ENCODE data around the gene CHRNB2. TPM values are rescaled to one million over a fixed set of nuclear protein-coding genes. Genes with fewer than 3 reads are reported as not detected.

CHRNB2 gene
- total RNA-seq, 4 donors from 2014 or later: 1.1 TPM; not detected in 3

DNA sequence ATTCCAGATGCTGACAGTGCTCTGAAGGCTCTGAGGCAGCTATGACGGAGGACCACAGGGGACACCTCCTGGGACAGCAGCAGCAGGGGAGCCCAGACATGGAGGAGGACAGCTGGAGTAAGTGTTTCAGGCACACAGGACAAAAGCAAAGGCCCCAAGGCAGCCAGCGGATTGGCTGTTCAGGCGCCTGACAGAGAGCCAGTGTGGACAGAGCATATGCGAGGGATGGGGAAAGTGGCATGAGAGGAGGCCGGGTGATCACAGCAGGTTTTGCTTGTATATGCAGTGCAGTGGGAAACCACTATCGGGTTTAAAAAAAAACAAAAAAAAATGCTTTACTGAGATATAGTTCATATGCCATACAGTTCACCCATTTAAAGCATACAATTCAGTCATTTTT is 19.1 kb downstream of the CHRNB2 start:
- intact Hi-C loops (cut with DNase I; ENCODE audit: low total_unique reads): no loop called here
- TF ChIP-seq, protein P1, sequence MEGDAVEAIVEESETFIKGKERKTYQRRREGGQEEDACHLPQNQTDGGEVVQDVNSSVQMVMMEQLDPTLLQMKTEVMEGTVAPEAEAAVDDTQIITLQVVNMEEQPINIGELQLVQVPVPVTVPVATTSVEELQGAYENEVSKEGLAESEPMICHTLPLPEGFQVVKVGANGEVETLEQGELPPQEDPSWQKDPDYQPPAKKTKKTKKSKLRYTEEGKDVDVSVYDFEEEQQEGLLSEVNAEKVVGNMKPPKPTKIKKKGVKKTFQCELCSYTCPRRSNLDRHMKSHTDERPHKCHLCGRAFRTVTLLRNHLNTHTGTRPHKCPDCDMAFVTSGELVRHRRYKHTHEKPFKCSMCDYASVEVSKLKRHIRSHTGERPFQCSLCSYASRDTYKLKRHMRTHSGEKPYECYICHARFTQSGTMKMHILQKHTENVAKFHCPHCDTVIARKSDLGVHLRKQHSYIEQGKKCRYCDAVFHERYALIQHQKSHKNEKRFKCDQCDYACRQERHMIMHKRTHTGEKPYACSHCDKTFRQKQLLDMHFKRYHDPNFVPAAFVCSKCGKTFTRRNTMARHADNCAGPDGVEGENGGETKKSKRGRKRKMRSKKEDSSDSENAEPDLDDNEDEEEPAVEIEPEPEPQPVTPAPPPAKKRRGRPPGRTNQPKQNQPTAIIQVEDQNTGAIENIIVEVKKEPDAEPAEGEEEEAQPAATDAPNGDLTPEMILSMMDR (IDR thresholded peaks at IDR 0.05): no peak
- no peak for TF ChIP-seq POLR2A (IDR thresholded peaks at IDR 0.05)
- H3K27ac ChIP-seq: no peak overlapping the region
- no peaks in the 10 kb centered on the region for H3K27me3 ChIP-seq
- no peaks in the 10 kb centered on the region for H3K36me3 ChIP-seq
- H3K9me3 ChIP-seq: no peaks in the 10 kb centered on the region
- H3K4me3 ChIP-seq: no peak overlapping the region
- H3K4me1 ChIP-seq: no peaks in the 10 kb centered on the region
- DNase-seq: no peak

DNA sequence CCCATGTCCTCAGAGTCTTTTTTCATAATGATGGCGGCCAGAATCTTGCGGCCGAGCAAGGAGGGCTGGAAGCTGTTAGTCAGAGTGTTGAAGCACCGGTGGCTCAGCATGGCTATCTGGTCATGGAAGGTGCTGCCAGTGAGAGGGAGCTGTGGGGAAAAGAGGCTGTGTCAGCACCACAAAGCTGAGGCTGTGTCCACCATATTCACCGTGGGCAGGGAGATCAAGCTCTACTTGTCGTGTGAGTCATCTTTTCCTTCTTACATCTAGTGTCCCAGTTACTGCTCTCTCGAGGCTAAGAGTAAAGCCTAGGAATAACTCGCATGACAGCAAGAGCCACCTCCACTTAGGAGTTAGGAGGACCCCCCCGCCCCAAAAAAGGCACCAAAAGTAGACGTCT is 22.2 kb downstream of the CHRNB2 start:
- DNase-seq: no peak
- Histone ChIP-seq H3K9me3 (no peaks in the 10 kb centered on the region), H3K27ac (no peak overlapping the region), H3K4me1 (no peaks in the 10 kb centered on the region), H3K4me3 (no peak overlapping the region), H3K27me3 (no peaks in the 10 kb centered on the region), H3K36me3 (no peaks in the 10 kb centered on the region)
- intact Hi-C loops (cut with DNase I; ENCODE audit: low total_unique reads): no loop called here
- no peak for TF ChIP-seq POLR2A (IDR thresholded peaks at IDR 0.05)
- TF ChIP-seq, protein P1 (IDR thresholded peaks at IDR 0.05): no peak

DNA sequence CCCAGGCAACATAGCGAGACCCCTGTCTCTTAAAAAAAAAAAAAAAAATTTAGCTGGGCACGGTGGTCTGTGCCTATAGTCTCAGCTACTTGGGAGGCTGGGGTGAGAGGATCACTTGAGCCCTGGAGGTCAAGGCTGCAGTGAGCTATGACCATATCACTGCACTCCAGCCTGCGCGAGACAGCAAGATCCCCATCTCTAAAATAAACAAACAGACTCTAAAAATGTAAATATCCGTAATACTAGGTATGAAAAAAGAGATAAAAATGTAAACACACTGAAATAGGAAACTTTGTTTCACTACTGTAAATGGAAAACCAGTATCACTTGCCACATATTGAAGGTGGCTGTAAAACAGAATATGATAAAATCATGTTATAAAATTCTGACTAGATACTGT is 23.2 kb downstream of the CHRNB2 start:
- intact Hi-C loops (cut with DNase I; ENCODE audit: low total_unique reads): no loop called here
- Histone ChIP-seq H3K4me3 (no peak overlapping the region), H3K4me1 (no peaks in the 10 kb centered on the region), H3K27me3 (no peaks in the 10 kb centered on the region), H3K27ac (no peak overlapping the region), H3K36me3 (no peaks in the 10 kb centered on the region), H3K9me3 (no peaks in the 10 kb centered on the region)
- no peak for DNase-seq
- TF ChIP-seq, protein P1 (IDR thresholded peaks at IDR 0.05): no peak
- TF ChIP-seq POLR2A (IDR thresholded peaks at IDR 0.05): no peak

DNA sequence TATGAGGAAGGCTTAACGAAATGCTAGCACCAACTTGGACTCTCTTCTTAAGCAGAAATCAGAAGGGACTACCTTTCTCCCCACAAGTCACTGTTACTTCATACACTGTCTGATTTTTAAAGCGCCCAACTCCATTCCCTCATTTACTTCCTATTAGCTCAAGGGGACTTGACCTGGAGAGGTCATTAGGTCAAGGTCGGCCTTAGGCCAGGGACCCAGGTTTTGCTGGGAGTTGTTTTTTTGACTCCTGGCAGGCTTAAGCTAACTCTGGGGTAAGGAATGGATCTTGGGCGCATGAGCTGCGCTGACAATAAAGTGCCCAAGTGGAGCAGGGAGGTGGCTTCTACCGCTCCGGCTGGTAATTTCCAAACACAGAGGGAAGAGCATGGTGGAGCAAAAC is 23.6 kb downstream of the CHRNB2 start:
- H3K4me1 ChIP-seq: no peaks in the 10 kb centered on the region
- H3K4me3 ChIP-seq: no peak overlapping the region
- intact Hi-C loops (cut with DNase I; ENCODE audit: low total_unique reads): no loop called here
- TF ChIP-seq, protein P1 (IDR thresholded peaks at IDR 0.05): no peak
- no peak for TF ChIP-seq POLR2A (IDR thresholded peaks at IDR 0.05)
- DNase-seq: no peak
- H3K36me3 ChIP-seq: no peaks in the 10 kb centered on the region
- no peaks in the 10 kb centered on the region for H3K27me3 ChIP-seq
- no peaks in the 10 kb centered on the region for H3K9me3 ChIP-seq
- H3K27ac ChIP-seq: no peak overlapping the region

DNA sequence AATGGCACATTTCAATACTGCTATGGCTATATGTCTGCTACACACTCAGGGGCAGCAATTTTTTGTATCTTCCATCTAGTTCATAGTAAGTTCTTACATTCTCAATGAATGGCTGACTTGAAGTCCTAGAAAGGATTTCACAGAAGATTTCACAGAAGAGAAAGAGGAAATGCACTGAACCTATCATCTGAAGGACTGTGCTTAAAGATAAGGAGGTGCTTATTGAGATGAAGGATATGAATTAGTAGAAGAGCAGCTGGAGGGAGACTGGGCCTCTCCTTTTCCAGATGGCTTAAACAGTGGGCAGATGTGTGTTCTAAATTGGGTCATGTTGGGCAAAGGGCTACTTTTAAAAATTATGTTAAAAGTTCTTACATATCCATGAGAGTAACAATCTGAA is 25.8 kb downstream of the CHRNB2 start:
- no peak overlapping the region for H3K27ac ChIP-seq
- intact Hi-C loops (cut with DNase I; ENCODE audit: low total_unique reads): no loop called here
- H3K27me3 ChIP-seq: no peaks in the 10 kb centered on the region
- H3K4me3 ChIP-seq: no peak overlapping the region
- H3K36me3 ChIP-seq: no peaks in the 10 kb centered on the region
- TF ChIP-seq POLR2A (IDR thresholded peaks at IDR 0.05): no peak
- TF ChIP-seq, protein P1 (IDR thresholded peaks at IDR 0.05): no peak
- no peaks in the 10 kb centered on the region for H3K4me1 ChIP-seq
- no peaks in the 10 kb centered on the region for H3K9me3 ChIP-seq
- DNase-seq: no peak
